ENCODE results near the gene KL.

KL gene

DNA sequence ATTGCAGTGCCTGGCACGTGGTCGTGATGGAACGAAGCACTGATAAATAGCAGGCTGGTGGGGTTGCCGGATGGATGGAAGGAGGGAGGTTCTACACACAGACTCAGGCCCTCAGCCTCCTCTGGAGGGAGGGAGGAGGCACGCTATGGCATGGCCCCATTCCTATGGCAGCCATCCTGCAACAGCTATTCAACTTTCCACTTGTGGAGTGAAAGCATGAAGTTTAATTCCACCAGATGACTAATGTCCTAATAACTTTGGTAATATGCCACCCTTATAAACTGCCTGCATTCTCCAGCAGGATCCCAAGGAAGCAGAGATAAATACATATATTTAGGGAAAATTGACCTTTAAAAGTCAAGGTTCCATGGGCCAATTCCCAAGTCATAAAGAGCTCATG, 92.4 kb downstream of the KL start:
- Histone ChIP-seq H3K36me3 (ENCODE audit: insufficient read depth, low read length) (no peaks in the 10 kb centered on the region), H3K9ac (ENCODE audit: low read depth, low read length) (no peak overlapping the region), H2AFZ (ENCODE audit: low read depth, low read length) (no peak overlapping the region), H3K4me2 (ENCODE audit: insufficient read depth, low read length) (no peak overlapping the region), H3K79me2 (ENCODE audit: insufficient read depth, low read length) (no peaks in the 10 kb centered on the region), H3K4me1 (ENCODE audit: insufficient read depth, low read length) (no peaks in the 10 kb centered on the region), H4K20me1 (ENCODE audit: insufficient read depth, low read length) (no peaks in the 10 kb centered on the region), H3K27ac (ENCODE audit: low read length) (no peak overlapping the region), H3K4me3 (ENCODE audit: low read depth in 1 of 2, low read length in 2 of 2) (no peak overlapping the region), H3K27me3 (ENCODE audit: insufficient read depth, low read length, poor library complexity) (no peaks in the 10 kb centered on the region), H3K9me3 (ENCODE audit: insufficient read depth, low read length, severe bottlenecking) (no peaks in the 10 kb centered on the region)
- DNase-seq (no peak), ATAC-seq (ENCODE audit: insufficient read depth, low read depth) (no peak)
- no peak for TF ChIP-seq EZH2 (IDR thresholded peaks at IDR 0.05; ENCODE audit: borderline replicate concordance, low read depth, low read length, severe bottlenecking)
- TF ChIP-seq, protein P1, sequence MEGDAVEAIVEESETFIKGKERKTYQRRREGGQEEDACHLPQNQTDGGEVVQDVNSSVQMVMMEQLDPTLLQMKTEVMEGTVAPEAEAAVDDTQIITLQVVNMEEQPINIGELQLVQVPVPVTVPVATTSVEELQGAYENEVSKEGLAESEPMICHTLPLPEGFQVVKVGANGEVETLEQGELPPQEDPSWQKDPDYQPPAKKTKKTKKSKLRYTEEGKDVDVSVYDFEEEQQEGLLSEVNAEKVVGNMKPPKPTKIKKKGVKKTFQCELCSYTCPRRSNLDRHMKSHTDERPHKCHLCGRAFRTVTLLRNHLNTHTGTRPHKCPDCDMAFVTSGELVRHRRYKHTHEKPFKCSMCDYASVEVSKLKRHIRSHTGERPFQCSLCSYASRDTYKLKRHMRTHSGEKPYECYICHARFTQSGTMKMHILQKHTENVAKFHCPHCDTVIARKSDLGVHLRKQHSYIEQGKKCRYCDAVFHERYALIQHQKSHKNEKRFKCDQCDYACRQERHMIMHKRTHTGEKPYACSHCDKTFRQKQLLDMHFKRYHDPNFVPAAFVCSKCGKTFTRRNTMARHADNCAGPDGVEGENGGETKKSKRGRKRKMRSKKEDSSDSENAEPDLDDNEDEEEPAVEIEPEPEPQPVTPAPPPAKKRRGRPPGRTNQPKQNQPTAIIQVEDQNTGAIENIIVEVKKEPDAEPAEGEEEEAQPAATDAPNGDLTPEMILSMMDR (IDR thresholded peaks at IDR 0.05; ENCODE audit: borderline replicate concordance, extremely low read depth, low read length, poor library complexity, severe bottlenecking) = no peak

DNA sequence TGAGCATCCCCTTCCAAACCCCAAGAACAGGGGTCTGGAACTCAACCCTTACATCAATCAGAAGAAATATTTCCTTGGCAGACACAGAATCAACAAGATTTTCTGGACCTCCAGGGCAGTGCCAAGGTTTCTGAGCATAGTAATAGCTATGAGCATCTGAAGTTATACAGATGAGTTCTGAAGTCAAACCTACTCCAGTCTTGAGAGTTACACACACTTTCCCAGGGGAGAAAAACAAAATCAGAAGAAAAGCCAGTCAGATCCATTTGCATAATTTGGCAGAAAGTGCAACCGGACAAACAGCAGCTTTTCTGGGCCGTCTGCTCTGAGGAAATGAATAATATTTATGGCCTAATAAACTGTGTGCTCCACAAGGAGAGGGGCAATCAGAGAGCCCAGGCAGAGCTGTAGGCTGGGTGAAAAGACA, 93.1 kb downstream of the KL start:
- no peak overlapping the region for H3K27ac ChIP-seq (ENCODE audit: low read length)
- no peak overlapping the region for H2AFZ ChIP-seq (ENCODE audit: low read depth, low read length)
- H3K36me3 ChIP-seq (ENCODE audit: insufficient read depth, low read length) = no peaks in the 10 kb centered on the region
- TF ChIP-seq, protein P1 (IDR thresholded peaks at IDR 0.05; ENCODE audit: borderline replicate concordance, extremely low read depth, low read length, poor library complexity, severe bottlenecking) = no peak
- no peak for TF ChIP-seq EZH2 (IDR thresholded peaks at IDR 0.05; ENCODE audit: borderline replicate concordance, low read depth, low read length, severe bottlenecking)
- ATAC-seq (ENCODE audit: insufficient read depth, low read depth) (no peak), DNase-seq (no peak)
- H3K27me3 ChIP-seq (ENCODE audit: insufficient read depth, low read length, poor library complexity) = no peaks in the 10 kb centered on the region
- no peaks in the 10 kb centered on the region for H3K79me2 ChIP-seq (ENCODE audit: insufficient read depth, low read length)
- H4K20me1 ChIP-seq (ENCODE audit: insufficient read depth, low read length) = no peaks in the 10 kb centered on the region
- no peak overlapping the region for H3K4me2 ChIP-seq (ENCODE audit: insufficient read depth, low read length)
- no peaks in the 10 kb centered on the region for H3K4me1 ChIP-seq (ENCODE audit: insufficient read depth, low read length)
- no peak overlapping the region for H3K4me3 ChIP-seq (ENCODE audit: low read depth in 1 of 2, low read length in 2 of 2)
- no peak overlapping the region for H3K9ac ChIP-seq (ENCODE audit: low read depth, low read length)
- no peaks in the 10 kb centered on the region for H3K9me3 ChIP-seq (ENCODE audit: insufficient read depth, low read length, severe bottlenecking)

DNA sequence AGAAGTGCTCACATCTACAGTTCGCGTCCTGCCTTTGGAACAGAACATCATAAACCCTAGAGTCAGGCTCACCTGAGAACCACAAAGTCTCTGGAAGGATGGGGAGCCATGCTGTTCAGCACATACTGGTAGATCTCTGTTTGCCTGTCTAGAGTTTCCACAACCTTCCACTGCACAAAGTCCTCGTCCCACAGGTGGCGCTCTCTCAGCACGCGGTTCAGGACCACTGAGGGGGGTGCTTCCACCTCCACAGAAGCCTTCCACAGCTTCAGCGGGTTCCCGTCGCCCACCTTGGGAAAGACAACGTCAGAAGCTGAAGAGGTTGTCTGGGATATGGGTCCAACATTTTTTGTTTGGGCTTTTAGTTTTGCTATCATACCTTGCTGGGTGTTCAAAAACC, 93.6 kb downstream of the KL start:
- Histone ChIP-seq H3K27ac (ENCODE audit: low read length) (no peak overlapping the region), H2AFZ (ENCODE audit: low read depth, low read length) (no peak overlapping the region)

More for the DNA sequence above, 93.6 kb downstream of the KL start:
- Histone ChIP-seq H3K27me3 (ENCODE audit: insufficient read depth, low read length, poor library complexity) (no peaks in the 10 kb centered on the region), H3K4me2 (ENCODE audit: insufficient read depth, low read length) (no peak overlapping the region), H3K9ac (ENCODE audit: low read depth, low read length) (no peak overlapping the region), H4K20me1 (ENCODE audit: insufficient read depth, low read length) (no peaks in the 10 kb centered on the region), H3K4me3 (ENCODE audit: low read depth in 1 of 2, low read length in 2 of 2) (no peak overlapping the region), H3K79me2 (ENCODE audit: insufficient read depth, low read length) (no peaks in the 10 kb centered on the region), H3K9me3 (ENCODE audit: insufficient read depth, low read length, severe bottlenecking) (no peaks in the 10 kb centered on the region), H3K36me3 (ENCODE audit: insufficient read depth, low read length) (no peaks in the 10 kb centered on the region), H3K4me1 (ENCODE audit: insufficient read depth, low read length) (no peaks in the 10 kb centered on the region)
- ATAC-seq (ENCODE audit: insufficient read depth, low read depth) (no peak), DNase-seq (no peak)
- TF ChIP-seq, protein P1 (IDR thresholded peaks at IDR 0.05; ENCODE audit: borderline replicate concordance, extremely low read depth, low read length, poor library complexity, severe bottlenecking) = peak; percentile 17
- no peak for TF ChIP-seq EZH2 (IDR thresholded peaks at IDR 0.05; ENCODE audit: borderline replicate concordance, low read depth, low read length, severe bottlenecking)
